PC-9 (cell line): ENCODE results near the gene YLPM1.

Source experiments
- CTCF ChIP-seq: fragments of 200-600 bp; sonication (generic); conservative IDR thresholded peaks from 2 replicates; pipeline ENCODE4 v1.6.1; 2017; ENCODE audit warnings: mixed run types, antibody characterized with exemption, mild to moderate bottlenecking, moderate library complexity
- EZH2 ChIP-seq: fragments of 200-600 bp; sonication (generic); IDR thresholded peaks from 2 replicates; pipeline ENCODE4 v1.8.0; 2017; ENCODE audit warnings: antibody characterized with exemption, low read depth

GRCh38 chr14:74737753-74738325, 25.3 kb upstream of the YLPM1 start:
- no peak for TF ChIP-seq CTCF
- TF ChIP-seq EZH2: no peak
